NCI-H69 (cell line): ENCODE results near the gene ZFAND2A.
"Not testable (repeated sequence)": the region's sequence is repeated elsewhere in the genome, so short reads cannot be mapped to it uniquely, and the experiment has no call there.

Source experiments
- DNase-seq: peaks from one replicate; lab custom pipeline; 2025; lab: John Stamatoyannopoulos, UW

Gene ZFAND2A

DNA sequence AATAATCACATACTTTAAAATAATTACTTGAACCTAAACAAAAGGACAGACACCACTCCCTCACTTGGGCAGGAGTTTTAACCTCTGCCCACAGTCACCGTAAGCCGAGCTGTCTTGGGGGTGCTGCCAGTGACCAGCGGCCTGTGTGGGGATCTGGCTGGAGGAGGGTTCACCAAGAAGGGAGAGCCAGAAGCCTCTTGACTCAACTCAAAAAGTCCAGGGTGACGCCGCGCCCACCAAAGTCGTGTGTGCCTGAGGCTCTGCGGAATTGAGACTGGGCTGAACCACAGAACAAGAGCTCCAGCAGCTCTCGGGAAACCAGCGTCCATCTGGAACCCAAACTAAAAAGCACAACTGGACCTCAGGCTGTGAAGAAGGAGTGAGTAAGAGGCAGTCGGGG lies 35.8 kb downstream of the ZFAND2A start:
- no peak for DNase-seq

DNA sequence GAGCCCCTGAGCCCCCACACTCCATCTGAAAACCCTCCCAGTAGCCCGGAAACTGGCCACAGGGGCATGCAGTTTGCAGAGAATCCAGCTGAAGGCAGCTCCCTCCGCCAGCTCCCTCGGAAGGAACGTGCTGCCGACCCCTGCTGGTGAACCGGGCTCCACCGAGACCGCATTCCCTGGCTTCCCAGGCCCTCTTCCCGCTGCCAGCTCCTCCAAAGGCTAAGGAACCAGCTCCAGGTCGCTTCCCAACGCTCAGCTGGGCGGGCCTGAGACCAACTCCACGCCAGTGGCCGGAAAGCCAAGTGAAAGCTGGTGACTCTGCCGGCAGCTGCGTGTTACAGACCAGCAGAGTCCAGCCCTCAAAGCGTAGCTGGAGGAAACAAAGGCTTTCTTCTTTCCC lies 36.3 kb downstream of the ZFAND2A start:
- DNase-seq: no peak

DNA sequence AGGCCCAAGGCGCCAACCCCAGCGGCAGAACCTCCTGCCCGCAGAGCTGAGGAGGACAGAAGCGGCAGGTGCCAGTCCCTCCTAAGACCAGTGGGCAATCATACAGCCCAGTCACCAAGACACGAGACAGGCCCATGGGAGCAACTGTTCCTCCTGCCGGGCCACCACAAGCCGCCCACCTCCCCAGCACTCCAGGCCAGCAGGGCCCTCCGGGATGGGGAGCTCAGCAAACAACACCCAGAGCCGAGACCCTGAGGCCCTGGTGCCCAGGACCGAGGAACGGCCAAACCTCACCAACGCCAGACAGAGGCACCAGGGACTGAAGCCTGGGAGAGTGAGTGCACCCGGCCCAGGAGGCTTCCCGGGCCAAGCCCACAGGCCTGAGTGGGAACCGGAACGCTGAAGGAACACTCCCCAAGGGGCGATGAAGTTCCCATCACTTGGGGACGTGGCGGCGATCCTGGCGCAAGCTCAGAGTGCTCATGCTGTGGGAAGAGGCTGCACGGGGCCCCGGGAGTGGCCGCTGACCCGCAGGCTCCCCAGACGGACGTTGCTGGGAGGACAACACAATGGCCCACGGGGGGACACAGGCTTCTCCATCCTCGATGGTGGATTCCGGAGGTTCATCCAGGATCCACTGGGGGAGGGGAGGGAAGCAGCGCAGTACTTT lies 37.0 kb downstream of the ZFAND2A start:
- no peak for DNase-seq

DNA sequence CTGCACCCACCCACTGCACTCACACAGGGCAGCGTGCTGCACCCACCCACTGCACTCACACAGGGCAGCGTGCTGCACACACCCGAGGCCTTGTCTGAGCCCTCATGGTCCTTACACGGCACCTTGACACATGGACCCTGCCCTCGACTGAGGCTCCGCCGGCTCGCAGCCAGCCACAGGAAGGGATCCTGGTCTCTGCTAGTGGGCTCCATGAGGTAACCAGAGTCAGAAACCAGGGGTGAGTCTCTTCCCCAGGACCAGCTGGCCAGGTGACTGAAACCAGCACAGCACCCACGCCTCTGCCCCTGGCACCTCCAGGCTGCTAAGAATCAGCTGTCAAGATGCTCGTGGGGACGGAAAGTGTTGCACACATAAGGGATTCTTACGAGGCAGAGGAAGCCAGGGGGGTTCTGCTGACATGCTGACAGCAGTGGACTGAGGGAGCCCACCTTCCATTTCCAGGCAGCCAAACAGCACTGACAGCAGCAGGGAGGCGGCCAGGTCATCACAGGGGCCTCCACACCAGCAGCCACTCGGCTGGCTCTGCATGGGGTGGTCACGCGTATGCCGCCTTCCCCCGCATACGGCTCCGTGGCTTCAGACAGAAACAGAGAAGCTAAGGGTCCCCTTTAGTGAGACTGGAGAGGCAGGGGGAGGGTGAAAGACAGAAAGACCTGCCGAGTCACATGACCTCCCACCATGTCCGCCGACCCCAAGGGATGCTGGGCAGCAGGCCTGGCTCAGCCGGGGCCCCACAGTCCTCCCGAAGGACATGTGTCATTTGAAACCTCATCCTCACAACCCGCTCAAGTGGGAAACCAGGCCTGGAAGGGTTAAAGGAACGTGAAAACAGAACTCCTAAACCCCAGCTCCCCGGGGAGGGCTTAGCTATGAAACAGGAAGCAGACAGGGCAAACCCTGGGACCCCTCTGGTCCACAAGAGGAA lies 37.8 kb downstream of the ZFAND2A start:
- DNase-seq: no peak

DNA sequence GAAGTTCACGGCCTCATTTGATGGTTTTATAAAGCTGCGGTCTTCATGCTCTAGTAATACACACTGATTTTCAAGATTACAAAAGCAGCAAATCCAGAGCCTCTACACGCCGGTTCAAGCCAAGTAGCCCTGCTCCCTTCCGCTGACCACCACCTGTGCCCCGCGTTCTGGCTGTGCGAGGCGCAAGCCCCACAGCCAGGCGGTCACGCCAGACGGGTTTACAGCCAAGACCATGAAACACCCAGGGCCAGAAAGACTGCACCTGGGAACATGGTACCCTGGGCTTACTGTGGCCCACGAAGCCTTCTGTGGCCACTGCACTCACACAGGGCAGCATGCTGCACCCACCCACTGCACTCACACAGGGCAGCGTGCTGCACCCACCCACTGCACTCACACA lies 38.5 kb downstream of the ZFAND2A start:
- no peak for DNase-seq

DNA sequence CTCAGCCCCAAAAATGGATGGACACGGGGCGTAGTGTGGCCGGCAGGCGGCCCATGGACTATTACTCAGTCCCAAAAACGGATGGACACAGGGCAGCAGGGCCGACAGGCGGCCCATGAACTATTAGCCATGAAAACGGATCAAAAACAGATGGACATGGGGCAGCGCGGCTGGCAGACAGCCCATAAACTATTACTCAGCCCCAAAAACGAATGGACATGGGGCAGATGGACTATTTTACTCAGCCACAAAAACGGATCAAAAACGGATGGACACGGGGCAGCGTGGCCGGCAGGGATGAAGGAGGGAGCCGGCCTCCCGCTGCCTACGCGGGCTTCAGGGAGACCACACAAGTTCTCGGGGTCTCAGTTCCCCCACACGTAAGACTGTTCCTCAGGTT lies 39.2 kb downstream of the ZFAND2A start:
- no peak for DNase-seq

DNA sequence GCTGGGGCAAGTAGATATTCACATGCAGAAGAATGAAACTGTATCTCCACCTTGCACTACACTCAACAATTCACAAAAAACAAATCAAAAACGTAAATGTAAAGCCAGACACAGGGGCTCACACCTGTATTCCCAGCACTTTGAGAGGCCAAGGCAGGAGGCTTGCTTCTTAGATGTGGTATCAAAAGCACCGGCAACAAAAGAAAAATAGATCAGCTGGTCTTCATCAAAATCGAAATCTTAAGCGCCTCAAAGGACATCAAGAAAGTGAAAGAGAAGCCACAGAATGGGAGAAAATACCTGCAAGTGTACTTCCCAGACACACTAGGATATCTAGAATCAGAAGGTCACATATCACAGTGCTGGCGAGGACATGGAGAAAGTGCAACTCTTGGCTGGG lies 40.8 kb downstream of the ZFAND2A start:
- DNase-seq: no peak

DNA sequence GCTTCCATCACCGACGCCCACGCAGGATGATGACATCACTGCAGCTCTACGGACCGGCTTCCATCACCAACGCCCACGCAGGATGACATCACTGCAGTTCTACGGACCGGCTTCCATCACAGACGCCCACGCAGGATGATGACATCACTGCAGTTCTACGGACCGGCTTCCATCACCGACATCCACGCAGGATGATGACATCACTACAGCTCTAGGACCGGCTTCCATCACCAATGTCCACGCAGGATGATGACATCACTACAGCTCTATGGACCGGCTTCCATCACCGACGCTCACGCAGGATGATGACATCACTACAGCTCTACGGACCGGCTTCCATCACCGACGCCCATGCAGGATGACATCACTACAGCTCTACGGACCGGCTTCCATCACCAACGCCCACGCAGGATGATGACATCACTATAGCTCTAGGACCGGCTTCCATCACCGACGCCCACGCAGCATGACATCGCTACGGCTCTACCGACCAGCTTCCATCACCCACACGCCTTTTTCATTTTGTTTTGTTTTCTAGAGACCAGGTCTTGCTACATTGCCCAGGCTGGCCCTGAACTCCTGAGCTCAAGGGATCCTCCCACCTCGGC lies 42.6 kb downstream of the ZFAND2A start:
- no peak for DNase-seq

DNA sequence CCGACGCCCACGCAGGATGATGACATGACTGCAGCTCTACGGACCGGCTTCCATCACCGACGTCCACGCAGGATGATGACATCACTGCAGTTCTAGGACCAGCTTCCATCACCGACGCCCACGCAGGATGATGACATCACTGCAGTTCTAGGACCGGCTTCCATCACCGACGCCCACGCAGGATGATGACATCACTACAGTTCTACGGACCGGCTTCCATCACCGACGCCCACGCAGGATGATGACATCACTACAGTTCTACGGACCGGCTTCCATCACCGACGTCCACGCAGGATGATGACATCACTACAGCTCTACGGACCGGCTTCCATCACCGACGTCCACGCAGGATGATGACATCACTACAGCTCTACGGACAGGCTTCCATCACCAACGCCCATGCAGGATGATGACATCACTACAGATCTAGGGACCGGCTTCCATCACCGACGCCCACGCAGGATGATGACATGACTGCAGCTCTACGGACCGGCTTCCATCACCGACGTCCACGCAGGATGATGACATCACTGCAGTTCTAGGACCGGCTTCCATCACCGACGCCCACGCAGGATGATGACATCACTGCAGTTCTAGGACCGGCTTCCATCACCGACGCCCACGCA lies 43.5 kb downstream of the ZFAND2A start:
- not testable (repeated sequence) for DNase-seq

DNA sequence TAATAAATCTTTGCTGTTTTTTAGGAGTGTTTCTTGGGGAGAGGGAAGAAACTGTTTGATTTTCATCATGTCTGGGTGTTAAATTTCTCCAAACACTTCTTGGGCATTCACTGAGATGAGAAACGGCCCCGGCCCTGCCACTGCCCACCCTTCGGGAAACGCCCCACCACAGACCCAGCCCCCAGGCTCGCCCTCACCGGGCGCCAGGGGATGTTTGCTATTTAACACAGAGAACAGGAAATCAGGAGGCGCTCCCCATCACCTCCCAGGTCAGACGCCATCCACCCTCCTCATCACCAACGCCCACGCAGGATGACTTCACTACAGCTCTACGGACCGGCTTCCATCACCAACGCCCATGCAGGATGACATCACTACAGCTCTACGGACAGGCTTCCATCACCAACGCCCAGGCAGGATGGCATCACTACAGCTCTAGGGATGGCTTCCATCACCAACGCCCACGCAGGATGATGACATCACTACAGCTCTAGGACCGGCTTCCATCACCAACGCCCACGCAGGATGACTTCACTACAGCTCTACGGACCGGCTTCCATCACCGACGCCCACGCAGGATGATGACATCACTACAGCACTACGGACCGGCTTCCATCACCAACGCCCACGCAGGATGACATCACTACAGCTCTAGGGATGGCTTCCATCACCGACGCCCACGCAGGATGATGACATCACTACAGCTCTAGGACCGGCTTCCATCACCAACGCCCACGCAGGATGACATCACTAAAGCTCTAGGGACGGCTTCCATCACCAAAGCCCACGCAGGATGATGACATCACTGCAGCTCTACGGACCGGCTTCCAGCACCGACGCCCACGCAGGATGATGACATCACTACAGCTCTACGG lies 44.6 kb downstream of the ZFAND2A start:
- not testable (repeated sequence) for DNase-seq

DNA sequence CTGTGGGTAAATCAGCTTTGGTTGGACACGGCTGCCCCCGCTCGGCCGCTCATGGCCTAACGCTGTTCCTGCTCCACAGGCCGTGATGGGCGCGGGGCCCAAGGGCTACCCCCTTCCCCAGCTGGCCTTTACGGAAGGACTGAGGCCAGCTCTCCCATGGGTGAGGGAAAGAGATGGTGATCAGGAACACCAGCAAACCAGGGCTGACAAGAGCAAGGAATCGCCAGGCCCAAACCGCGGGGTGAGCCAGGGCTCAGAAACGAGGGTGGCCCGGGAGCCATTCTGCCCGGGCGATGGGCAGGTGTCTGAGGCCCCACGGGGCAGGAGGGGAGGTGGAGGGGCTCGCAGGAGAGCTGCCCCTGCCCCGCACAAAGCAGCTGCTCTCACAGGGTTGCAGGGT lies 45.5 kb downstream of the ZFAND2A start:
- DNase-seq: no peak

DNA sequence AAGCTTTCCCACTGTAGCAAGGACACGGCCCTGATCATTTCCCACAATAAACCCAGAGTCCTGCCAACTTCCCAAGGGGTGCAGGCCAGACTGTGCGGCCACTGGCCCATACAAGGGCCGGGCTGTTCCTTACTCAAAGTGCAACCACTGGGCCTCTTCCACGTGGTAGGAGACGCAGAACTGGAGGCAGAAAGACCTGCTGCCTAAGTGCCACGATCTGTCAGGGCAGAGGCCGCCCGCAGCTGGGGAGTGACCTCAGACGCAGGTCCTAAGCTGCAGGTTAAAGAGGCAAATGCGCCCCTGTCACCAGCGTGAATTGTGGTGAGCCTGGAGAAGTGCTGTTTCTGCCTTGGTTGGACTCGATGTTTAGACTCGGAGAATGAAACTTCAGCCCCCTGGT lies 45.9 kb downstream of the ZFAND2A start:
- DNase-seq: no peak

DNA sequence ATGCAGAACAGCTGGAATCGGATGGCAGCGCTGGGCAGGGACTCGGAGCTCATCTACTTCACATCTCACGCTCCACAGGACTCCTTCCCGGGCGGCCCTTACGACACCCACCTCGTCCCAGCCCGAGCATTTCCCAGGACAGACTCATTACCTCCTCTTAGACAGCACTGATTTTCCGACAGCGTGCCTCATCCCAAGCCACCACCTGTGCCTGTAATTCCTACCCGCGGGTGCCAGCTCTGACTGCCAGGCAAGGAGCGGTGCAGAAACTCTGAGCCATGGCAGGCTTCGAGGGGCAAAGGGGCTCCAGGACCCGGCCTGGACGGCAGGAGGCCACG lies 46.5 kb downstream of the ZFAND2A start:
- DNase-seq: no peak

DNA sequence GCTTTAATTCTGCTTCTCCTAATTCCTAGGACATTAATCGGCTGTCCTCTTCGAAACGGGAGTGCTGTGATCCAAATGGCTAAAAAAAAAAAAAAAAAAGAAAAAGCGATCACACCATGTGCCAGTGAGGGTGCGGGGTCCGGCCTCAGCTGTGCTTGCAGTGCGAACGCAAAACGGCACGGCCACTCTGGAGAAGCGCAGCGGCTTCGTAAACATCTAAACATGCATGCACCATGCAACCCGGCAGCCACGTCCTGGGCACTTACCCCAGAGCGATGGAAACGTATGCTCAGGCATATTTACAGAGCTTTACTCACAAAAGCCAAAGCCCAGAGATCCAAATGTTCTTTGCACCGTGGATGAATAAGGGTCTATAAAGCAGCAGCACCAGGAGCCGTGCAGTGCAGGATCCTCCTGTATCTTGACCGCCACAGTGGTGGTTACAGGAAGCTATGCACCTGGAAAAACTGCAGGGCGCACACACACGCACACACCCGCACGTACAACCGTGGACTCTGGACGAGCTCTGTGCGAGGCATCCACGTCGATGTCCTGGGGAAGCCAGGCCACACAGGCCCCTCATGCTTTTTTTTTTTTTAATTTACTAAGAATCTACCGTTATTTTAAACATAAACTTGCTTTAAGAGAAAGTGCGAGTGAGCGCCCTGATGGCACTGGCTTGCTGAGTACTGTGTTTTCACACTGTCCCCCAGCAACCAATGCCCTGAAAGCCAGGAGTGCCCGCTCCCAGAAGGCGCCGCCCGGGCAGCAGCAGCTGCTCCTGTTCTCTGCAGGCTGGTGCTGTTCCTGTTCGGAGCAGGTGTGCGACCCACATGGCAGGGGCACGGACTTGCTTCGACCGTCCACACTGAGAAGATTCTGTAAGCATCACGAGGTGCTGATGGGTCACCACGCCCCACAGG lies 47.1 kb downstream of the ZFAND2A start:
- no peak for DNase-seq

DNA sequence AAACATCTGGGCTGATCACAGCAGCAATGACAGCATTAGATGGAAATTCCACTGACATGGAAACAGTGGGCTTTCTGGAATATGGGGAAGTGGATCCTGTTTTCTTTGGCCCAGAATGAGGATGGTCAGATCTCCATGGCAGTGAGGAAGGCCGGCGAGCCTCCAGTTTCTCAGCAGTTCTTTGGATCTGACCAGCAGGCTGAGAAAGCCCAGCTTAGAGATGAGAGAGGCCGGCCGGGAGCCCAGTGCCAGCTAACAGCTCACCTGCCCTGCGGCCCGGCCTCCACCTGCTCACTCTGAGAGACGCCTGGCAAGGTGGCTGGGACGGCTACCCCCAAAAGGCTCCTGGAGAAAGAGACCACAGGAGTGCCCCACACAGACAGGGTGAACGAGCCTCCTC lies 47.9 kb downstream of the ZFAND2A start:
- no peak for DNase-seq

DNA sequence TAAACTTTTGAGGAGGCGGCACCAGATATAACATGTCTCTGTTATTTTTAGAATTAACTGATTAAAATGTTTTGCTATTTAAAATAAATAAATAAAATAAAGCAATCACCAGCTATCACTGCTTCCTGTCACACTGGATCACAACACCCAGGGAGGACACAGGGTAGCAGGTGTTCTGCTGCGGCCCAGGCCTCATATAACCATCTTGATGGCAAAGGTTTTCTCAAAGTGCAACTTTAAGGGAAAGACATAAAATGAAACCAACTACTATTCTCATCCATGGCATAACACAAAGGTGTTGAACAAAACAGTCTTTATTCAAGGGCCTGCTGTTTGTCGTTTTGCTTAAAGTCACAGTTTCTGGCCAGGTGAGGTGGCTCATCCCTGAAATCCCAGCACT lies 48.8 kb downstream of the ZFAND2A start:
- DNase-seq: no peak

DNA sequence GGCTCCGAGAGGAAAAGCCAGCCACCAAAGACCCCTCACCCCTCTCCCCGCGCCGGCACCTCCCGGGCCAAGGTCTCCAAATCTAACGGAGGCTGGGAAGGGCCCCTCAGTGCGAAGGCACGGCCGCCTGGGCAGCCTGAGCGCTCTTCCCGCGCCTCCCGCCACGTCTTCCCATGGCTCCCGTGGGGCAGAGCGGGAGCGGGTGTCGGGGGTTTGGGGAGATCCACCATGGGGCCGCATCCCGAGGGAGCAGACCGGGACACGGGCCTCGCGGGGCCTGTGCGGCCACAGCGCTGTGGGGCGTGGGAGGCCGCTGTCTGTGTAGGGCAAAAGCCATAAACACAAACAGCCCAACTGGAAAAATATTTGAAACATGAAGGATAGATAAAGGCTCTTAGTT lies 49.6 kb downstream of the ZFAND2A start:
- DNase-seq: no peak

DNA sequence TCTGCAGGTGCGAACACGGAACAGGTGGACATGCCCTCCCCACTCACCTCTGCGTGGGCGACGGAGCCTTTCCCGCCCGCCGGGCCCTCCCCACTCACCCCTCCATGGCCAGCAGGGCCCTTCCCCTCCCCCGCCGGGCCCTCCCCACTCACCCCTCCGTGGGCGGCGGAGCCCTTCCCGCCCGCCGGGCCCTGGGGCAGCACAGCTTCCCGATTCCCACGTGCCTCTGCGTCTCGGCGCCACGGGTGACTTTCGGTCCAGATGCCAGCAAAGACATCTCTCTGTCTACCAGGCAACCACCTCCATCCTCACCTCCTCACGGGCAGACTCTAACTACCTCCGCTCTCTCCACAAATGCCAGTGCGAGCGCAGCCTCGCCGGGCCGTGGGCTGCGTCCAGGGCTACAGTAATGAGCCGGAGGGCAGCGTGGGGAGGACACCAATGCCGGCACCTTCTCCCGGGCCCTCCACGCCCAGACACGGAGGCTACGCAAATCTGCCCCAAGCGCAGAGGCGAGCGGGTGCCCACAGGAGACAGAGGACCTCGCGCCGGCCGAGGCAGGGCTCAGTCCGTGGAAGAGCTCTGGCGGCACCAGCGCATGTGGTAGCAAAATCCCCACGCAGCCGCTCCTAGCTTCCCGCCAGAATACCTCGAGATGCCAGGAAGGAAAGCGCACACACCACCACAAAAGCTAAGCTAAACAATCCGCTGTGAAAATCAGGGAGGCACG lies 50.2 kb downstream of the ZFAND2A start:
- DNase-seq: no peak

DNA sequence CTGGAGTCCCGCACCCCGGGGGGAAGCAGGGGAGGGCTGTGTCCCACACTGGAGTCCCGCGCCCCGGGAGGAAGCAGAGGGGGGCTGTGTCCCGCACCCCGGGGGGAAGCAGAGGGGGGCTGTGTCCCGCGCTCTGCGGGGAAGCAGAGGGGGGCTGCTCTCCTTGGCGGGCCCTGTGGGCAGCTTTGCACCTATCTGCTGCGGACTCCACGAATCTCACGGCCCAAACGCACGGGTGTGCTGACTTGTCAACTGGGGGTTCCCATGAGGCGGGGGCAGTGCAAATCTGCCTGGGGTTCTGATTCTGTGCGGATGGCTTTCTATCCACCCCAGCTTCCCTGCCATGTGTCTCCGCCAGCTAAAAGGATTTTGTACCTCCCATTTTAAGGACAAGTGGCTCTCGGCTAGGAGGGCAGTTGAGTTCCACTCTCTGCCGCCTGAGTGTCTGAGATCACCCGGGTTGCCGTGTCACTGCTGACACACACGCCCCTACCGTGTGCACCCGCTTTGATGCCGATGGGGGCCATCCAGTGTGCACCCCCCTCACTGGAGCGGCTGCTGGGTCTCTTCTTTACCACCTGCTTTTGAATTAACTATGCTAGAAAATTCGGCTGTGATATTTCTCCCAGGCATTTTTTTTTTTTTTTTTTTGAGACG lies 51.6 kb downstream of the ZFAND2A start:
- DNase-seq: no peak
